ENCODE measurements around the gene IP6K1. TPM values are rescaled to one million over a fixed set of nuclear protein-coding genes. Genes with fewer than 3 reads are reported as not detected.

IP6K1 gene
- total and polyA plus RNA-seq, 2 donors (not counting 1 experiment from before 2014, with no cell fraction given): 27.8 to 77.8 TPM

GRCh38 chr3:49700453-49701128, 85.8 kb downstream of the IP6K1 start:
- Histone ChIP-seq H3K4me1 (ENCODE audit: control insufficient read depth in 2 of 2, insufficient read depth in 2 of 2, low read length in 2 of 2) (no peaks in the 10 kb centered on the region), H4K20me1 (ENCODE audit: control insufficient read depth, insufficient read depth, low read length, poor library complexity, severe bottlenecking) (no peaks in the 10 kb centered on the region), H3K9me3 (ENCODE audit: control extremely low read depth in 1 of 3, control insufficient read depth in 2 of 3, insufficient read depth in 1 of 3, low read length in 2 of 3) (peaks cover 0 to 3% (median 0%) of the 10 kb centered on the region in 3 donors), H3K4me3 (ENCODE audit: control extremely low read depth in 1 of 5, extremely low read depth in 1 of 5, insufficient read depth in 1 of 5, low read depth in 2 of 5, low read length in 4 of 5) (no peak overlapping the region), H3K36me3 (replicated peaks in 1 of 2; ENCODE audit: control extremely low read depth in 1 of 2, control insufficient read depth in 1 of 2, extremely low read depth in 1 of 2, insufficient read depth in 2 of 2, low read length in 1 of 2) (peaks cover 0 to 44% of the 10 kb centered on the region in 2 experiments), H2AFZ (ENCODE audit: insufficient read depth, low read depth, low read length, poor library complexity, severe bottlenecking) (no peak overlapping the region), H3K4me2 (replicated peaks; ENCODE audit: low read depth, low read length, poor library complexity, severe bottlenecking) (no peak overlapping the region), H3K27me3 (replicated peaks in 1 of 4; ENCODE audit: control extremely low read depth in 1 of 4, control insufficient read depth in 3 of 4, insufficient read depth in 4 of 4, low read length in 3 of 4) (no peaks in the 10 kb centered on the region), H3K27ac (ENCODE audit: low read length in 2 of 2) (no peak overlapping the region), H3K79me2 (ENCODE audit: control insufficient read depth, insufficient read depth, low read length) (no peaks in the 10 kb centered on the region), H3K9ac (ENCODE audit: low read length) (no peak overlapping the region)
- TF ChIP-seq EZH2 (IDR thresholded peaks at IDR 0.05; ENCODE audit: borderline replicate concordance, insufficient read depth, low read depth, low read length, poor library complexity, severe bottlenecking) (no peak), CTCF (IDR thresholded peaks at IDR 0.05) (no peak)
- Mint-ChIP-seq H3K4me3 (no peak overlapping the region), H3K27me3 (no peaks in the 10 kb centered on the region), H3K9me3 (ENCODE audit: insufficient read depth) (no peaks in the 10 kb centered on the region), H3K4me1 (peaks cover 4% of the 10 kb centered on the region), H3K27ac (no peak overlapping the region)
- DNase-seq (no peak), ATAC-seq (ENCODE audit: low read depth) (no peak)
- intact Hi-C loops (cut with micrococcal nuclease): no loop called here
- ChIA-PET CTCF (interaction anchor here (1.0 to 5.0 kb wide), 4 partner anchors 21 to 161 kb away, joined by 3 to 40 read pairs (median 6); no protein-coding TSS in a partner anchor), POLR2A (no interaction called here)
- WGBS (ENCODE audit: insufficient coverage): 91% methylated on average over 13 of the region's 13 CpGs

DNA sequence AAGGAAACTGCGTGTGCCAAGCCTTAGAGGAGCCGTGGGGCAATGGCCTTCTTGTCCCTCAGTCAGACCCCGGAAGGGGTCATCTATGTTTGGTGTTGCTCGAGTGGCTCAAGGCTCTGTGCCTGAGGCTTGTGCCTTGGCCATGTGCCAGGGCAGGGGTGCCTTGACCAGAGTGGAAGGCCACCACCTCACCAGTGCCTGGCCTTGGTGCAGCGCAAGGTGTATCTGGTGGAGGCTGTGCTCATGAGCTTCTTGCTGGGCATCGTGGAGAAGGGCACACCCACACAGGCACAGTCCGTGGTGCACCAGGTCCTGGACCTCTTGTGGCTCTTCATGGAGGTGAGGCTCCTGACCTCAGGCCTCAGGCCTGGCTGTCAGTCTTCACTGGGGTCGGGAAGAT, 86.3 kb downstream of the IP6K1 start:
- POLR2A ChIA-PET: no interaction called here
- H3K4me2 ChIP-seq (replicated peaks; ENCODE audit: low read depth, low read length, poor library complexity, severe bottlenecking): no peak overlapping the region
- peaks cover 0 to 3% (median 0%) of the 10 kb centered on the region in 3 donors for H3K9me3 ChIP-seq (ENCODE audit: control extremely low read depth in 1 of 3, control insufficient read depth in 2 of 3, insufficient read depth in 1 of 3, low read length in 2 of 3)
- H3K4me1 Mint-ChIP-seq: peaks cover 4% of the 10 kb centered on the region
- H3K27me3 ChIP-seq (replicated peaks in 1 of 4; ENCODE audit: control extremely low read depth in 1 of 4, control insufficient read depth in 3 of 4, insufficient read depth in 4 of 4, low read length in 3 of 4): no peaks in the 10 kb centered on the region
- H3K27me3 Mint-ChIP-seq: no peaks in the 10 kb centered on the region
- H3K4me1 ChIP-seq (ENCODE audit: control insufficient read depth in 2 of 2, insufficient read depth in 2 of 2, low read length in 2 of 2): no peaks in the 10 kb centered on the region
- ATAC-seq (ENCODE audit: low read depth): no peak
- DNase-seq: no peak
- peaks cover 0 to 43% of the 10 kb centered on the region in 2 experiments for H3K36me3 ChIP-seq (replicated peaks in 1 of 2; ENCODE audit: control extremely low read depth in 1 of 2, control insufficient read depth in 1 of 2, extremely low read depth in 1 of 2, insufficient read depth in 2 of 2, low read length in 1 of 2)
- no peaks in the 10 kb centered on the region for H3K9me3 Mint-ChIP-seq (ENCODE audit: insufficient read depth)
- H3K4me3 ChIP-seq (ENCODE audit: control extremely low read depth in 1 of 5, extremely low read depth in 1 of 5, insufficient read depth in 1 of 5, low read depth in 2 of 5, low read length in 4 of 5): no peak overlapping the region
- WGBS (ENCODE audit: insufficient coverage): 97% methylated on average over 8 of the region's 8 CpGs
- H4K20me1 ChIP-seq (ENCODE audit: control insufficient read depth, insufficient read depth, low read length, poor library complexity, severe bottlenecking): no peaks in the 10 kb centered on the region
- H3K27ac Mint-ChIP-seq: no peak overlapping the region
- TF ChIP-seq CTCF (IDR thresholded peaks at IDR 0.05): no peak
- no peak for TF ChIP-seq EZH2 (IDR thresholded peaks at IDR 0.05; ENCODE audit: borderline replicate concordance, insufficient read depth, low read depth, low read length, poor library complexity, severe bottlenecking)
- H3K4me3 Mint-ChIP-seq: no peak overlapping the region
- H3K27ac ChIP-seq (ENCODE audit: low read length in 2 of 2): no peak overlapping the region
- H2AFZ ChIP-seq (ENCODE audit: insufficient read depth, low read depth, low read length, poor library complexity, severe bottlenecking): no peak overlapping the region
- CTCF ChIA-PET: interaction anchor here (5.0 kb wide), 1 partner anchor 139 kb away, joined by 40 read pairs; no protein-coding TSS in a partner anchor
- intact Hi-C loops (cut with micrococcal nuclease): no loop called here
- peaks cover 4% of the 10 kb centered on the region for H3K79me2 ChIP-seq (ENCODE audit: control insufficient read depth, insufficient read depth, low read length)
- no peak overlapping the region for H3K9ac ChIP-seq (ENCODE audit: low read length)
